HS-27A (cell line): ENCODE measurements around the gene ERAL1.
"Not testable (repeated sequence)": the region's sequence is repeated elsewhere in the genome, so short reads cannot be mapped to it uniquely, and the experiment has no call there.

Experiments
- DNase-seq: peaks from one replicate; pipeline ENCODE4 v3.0.0-alpha.2; 2012; ENCODE audit warnings: low read depth, missing footprints

The ERAL1 gene

DNA sequence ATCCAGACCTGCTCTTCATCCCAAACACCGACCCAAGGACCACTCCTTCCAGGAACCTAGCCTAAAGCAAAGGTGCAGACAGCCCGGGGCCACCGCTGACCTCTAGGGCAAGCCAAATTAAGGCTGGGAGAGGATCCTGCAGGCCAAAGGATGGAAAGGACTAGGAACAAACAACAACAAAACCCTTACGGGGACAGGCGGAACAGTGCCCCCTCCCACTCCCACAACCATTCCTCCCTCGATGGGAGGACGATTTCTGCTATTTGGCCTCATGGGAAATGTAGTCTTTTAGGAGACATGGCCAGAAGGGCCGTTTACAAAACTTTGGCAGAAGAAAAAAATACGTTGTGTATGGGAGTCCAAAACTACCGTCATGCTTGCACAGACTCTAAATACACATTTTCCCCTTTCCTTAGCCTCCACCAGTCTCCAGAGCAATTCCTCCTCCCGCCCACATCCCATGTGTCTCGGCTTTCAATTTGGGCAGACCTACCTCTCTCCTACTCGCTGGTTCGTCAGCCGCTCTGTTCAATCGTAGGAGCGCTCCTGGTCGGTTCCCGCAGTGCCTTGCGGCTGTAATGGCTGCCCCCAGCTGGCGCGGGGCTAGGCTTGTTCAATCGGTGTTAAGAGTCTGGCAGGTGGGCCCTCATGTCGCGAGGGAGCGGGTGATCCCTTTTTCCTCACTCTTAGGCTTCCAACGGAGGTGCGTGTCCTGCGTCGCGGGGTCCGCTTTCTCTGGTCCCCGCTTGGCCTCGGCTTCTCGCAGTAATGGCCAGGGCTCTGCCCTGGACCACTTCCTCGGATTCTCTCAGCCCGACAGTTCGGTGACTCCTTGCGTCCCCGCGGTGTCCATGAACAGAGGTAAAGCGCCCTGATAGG lies at the start of gene ERAL1:
TSS of gene ERAL1 (plus strand) at position 560 of the 879 bp plus-strand sequence. CDS start at position 579, 19 bp downstream.
- peak; percentile 43 for DNase-seq

- DNase-seq, result no peak
Observed at GRCh38 chr17:28807925-28808634, 46.7 kb upstream of the ERAL1 start.

DNA sequence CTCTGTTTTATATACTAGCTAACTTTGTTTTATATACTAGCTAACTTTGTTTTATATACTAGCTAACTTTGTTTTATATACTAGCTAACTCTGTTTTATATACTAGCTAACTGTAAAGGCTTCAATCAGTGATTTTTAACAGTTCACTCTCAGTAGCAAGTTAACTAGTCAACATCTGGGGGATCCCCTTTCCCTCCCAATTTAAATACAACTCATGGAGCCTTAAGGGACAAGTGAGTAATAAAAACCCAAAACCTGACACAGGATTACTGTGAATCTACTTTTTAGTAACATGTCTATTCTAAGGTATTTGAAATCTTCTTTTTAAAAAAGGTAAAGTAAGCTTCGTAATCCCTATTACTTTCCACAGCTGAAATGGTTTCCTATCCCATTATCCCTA lies 44.4 kb upstream of the ERAL1 start:
- DNase-seq, result no peak

DNA sequence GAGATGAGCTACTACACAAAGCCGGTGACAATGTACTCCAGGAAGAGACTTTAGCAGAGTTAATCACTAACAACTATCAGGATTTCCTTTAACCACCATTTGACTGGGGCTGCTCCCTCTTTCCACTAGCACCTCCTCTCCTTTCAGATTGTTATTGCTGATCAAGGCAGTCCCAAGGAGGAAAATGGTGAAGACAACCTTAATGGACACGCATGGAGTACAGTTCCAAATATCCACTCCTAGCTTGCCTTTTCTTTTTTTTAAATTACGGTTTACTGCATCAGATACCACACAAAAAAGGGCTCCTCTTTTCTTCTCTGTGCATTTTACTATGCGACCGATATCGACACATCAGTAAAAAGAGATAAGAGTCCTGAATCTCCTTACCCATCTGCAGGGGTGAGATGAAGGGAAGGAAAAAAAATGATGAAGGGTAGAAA lies 43.1 kb upstream of the ERAL1 start:
- DNase-seq, result no peak

DNA sequence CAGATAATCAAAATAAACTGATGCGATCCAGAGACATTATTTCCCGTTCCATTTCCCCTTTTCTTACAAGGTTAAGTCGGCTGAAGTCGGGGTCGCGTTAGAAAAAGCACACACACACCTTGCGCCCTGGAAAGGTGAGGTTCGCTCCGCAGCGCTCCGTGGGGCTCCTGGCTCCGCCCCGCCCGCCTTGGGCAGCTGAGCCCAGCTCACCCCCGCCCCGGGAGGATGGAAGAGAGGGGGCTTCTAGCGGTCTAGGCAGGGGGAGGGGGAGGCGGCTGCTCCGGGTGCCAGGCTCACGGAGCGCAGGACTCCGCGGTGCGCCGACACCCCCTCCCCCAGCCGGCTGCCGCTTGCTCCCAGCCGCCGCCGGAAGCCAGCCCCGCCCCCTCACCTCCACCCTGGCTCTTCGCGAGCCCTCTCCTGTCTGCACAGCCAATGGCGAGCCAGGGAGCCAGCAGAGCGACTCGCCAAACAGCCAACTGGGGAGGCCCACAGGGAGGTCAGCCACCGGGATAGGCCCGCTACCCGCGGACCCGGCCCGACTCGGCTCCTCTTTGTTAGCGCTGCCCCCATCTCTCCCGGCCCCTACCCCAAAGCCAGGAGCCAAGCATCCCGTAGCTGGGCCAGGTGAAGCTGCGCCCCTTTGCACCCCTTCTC lies 42.6 kb upstream of the ERAL1 start:
- peak; percentile 68 for DNase-seq

DNA sequence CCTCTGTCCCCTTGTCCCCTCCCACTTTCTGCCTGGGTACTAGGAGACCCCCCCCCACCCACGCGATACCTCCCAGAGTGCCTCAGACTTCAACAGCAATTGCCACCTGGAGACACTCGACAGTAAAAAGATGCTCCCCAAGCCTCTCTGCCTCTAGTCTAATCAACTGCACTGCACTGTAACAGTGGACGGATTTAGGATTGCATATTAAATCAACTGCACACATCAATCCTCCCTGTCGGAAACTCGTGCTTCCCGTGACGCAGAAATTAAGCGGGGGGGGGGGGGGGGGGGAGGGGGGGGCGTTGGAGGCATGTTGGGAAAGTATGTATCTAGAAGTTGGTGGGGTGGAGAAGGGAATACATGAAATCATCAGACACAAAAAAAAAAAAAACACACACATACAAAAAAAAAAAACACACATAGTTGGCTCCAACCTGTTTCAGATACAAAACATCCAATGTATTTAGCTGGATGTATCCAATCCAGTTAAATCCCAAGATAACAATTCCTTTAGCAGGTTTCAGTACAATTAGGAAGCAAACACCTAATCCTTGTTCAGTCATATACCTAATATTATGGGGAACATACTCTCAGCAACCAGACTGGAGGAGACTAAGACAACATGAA lies 42.0 kb upstream of the ERAL1 start:
- DNase-seq, result no peak

GRCh38 chr17:28816540-28816939 lies 38.3 kb upstream of the ERAL1 start:
- DNase-seq, result no peak

DNA sequence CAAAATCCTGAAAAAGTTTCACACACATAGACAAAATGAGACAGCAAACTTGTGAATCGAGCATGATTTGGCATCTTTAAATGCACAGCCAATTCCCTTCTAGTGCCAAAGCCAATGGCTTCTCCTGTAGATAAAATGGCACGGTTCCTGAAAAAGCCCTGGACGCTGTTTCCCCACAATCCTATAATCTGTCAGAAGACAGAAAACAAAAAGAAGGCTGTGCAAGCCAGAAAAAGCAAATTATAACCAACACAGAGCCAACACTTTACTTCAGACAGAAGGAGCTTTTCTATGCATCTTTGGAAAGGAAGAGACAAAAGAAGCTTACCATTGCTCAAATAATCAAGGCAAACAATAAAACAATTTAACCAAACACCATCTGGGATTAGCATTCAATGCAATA lies 36.0 kb upstream of the ERAL1 start:
- DNase-seq, result no peak

DNA sequence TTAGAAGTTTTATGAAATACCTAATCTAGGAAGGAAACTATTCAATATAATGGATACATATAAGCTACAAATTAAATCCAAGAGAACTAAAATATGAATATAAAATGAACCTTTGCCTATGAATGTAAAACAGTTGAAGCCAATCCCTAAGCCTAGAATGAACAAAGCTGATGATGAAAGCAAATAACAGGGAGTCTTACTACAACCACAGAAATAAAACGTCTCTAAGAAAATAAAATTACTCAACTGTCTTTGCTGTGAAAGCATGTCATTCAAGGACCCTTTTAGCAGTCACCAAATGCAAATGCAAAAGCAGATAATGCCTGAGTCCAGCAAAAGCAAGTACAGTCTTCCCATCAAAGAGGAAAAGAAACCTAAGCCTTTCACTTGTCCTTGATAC lies 35.2 kb upstream of the ERAL1 start:
- DNase-seq, result no peak

DNA sequence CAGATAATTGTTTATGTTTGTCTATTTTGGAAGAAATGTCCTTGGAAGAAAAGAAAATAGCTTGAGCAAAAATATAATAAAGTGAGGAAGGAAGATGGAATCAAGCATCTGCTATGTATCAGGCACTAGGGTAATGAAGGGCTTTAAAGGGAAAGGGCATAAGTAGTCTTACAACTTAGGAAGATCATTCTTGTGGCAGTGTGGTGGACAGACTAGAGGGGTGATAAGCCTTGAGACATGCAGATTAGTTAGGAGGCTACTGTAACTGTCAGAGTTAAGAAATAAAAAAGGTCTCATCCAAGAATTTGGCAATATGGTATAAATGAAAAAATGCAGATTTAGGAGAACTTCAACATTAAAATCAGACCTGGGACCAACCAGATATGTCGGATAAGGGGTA lies 27.1 kb upstream of the ERAL1 start:
- DNase-seq, result no peak

DNA sequence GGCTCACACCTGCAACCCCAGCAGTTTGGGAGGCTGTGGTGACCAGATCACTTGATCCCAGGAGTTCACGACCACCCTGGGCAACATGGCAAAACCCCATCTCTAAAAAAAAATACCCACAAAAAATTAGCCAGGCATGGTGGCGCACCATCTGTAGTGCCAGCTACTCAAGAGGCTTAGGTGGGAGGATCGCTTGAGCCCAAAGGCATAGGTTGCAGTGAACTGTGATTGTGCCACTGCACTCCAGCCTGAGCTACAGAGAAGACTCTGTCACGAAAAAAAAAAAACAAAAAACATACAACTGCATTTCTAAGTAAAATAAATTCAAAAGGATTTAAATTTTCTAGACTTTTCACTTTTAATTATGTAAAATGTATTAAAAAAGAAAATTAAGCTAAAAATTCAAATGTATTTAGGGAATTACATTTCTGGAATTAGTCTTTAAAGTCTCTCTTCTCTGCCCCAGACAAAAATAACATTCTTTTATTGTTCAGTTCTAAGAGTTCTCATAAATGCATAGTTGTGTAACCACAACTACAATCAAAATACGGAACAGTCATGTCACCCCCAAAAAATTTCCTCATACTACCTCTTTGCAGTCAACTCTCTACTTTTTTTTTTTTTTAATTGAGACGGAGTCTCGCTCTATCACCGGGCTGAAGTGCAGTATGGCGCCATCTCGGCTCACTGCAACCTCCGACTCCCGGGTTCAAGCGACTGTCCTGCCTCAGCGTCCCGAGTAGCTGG lies 26.3 kb upstream of the ERAL1 start:
- DNase-seq, result no peak

DNA sequence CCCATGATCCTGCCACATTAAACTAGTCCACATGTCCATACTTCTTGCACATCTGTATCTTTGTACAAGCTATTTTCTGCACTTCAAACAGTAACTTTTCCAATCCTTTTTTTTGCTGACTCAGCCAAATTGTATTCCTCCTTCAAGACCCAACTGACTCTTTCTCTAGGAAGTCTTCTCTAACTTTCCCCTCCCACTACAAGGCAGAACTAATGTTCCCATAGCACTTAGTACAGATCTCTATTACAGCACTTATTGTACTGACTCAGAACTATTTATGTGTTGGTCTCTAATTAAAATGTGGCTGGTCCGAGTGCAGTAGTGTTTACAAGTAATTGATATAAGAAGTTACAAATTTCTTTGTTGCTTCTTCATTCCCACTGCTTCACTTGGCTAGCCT lies 20.4 kb upstream of the ERAL1 start:
- no peak for DNase-seq

- DNase-seq, result not testable (repeated sequence)
Observed at GRCh38 chr17:28836541-28836940, 18.3 kb upstream of the ERAL1 start.

DNA sequence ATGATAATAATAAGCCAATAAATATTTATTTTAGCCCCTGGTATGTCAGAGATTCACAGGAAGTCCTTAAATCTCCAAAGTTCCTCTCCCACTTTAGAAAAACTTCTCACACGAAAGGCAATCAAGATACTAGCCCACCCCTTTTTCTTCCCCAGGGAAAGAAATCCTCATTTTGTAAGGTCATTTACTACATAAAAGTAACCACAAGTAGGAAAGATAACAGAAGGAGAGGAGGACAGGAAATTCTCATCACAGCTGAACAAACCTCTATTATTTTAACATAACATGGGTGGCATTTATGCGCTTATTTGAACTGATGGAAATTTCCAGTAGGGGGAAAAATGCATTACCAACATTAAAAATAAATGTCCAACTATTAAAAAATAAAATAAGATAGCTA lies 15.6 kb upstream of the ERAL1 start:
- no peak for DNase-seq

DNA sequence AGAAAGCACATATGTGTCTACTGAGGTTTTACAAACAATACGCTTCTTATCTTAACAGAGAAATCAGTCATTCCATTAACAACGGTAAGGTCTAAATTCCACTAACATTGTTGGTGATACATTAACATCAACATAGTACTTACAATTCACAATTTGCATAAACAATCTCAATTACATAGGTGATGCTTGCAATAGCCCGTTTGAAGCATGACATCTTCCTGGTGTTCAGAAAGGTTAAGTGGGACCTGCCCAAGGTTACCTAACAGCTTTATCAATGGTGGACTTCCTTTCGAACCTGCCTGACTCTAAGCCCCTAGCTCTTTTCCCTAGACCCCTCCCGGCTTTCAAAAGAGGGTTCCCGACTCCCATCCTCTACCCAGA lies 12.9 kb upstream of the ERAL1 start:
- no peak for DNase-seq

DNA sequence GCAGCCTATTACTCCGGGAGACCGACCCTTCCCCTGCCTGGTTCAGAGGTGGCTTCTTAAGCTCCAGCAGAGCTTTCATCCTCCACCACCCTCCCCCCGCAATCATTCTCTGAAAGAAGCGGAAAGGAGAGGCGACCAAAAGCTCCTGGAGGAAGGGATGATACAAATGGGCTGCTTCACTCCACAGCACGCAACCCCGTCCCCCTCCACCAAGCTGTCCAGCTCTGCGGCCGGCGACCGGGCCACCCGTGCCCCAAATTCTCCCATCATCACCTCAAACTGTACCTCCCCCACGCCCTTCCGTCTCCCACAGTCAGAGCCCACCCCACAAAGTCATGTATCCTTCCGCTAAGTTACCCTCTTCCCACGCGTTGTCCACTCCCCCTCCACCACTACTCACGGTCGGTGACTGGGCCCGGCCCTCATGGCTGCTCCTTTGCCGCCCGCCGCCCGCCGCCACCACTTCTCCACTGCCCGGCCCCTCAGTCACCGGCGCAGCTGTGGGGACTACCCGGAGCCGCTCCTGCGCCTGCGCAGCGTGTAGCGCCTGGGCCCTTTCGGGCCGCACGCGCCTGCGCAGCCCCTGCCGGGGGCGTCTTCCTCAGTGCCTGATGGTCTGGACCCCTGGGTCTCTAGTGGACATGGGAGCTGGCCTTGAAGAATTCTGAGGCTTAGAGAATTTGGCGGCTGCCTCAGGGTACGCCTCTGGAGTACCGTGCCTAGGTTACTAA lies 12.4 kb upstream of the ERAL1 start, which contains the start of gene FAM222B:
TSS of gene FAM222B (minus strand) at position 509 of the 731 bp plus-strand sequence. CDS start 76,123 bp downstream, outside the sequence.
- peak; percentile 35 for DNase-seq

DNA sequence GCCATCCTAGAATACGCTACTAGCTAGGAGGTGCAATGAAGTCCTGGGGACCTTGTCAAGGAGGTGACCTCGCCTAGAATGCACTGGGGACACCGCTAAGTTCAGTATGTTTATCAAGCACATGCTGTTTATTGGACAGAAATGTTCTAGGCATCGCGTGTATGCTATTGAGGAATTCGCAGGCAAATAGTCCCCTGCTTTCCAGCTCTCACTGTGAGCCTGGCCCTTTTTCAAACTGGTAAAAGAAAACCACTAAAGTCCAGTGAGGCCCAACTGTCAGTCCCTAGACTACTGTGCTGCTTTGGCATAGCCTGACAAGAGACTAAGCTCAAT lies 11.0 kb upstream of the ERAL1 start:
- DNase-seq, result no peak

DNA sequence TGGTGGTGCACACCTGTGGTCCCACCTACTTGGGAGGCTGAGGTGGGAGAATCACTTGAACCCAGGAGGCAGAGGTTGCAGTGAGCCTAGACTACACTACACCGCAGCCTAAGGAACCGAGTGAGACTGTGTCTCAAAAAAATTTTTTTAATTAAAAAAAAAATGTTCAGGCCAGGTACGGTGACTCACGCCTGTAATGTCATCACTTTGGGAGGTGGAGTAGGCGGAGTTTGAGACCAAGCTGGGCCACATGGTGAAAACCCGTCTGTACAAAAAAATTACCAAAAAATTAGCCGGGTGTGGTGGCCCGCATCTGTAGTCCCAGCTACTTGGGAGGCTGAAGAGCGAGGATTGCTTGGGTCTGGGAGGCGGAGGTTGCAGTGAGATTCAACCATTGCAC lies 8.6 kb upstream of the ERAL1 start:
- DNase-seq, result no peak

DNA sequence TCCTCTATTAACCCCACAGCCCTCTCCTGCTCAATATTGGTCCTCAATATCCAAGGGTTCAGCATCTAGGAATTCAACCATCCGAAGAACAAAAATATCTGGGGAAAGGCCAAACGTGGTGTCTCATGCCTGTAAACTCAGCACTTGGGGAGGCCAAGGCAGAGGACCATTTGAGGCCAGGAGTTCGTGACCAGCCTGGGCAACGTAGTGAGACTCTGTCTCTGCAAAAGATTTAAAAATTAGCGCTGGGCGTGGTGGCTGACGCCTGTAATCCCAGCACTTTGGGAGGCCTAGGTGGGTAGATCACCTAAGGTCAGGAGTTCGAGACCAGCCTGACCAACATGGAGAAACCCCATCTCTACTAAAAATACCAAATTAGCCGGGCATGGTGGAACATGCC lies 8.1 kb upstream of the ERAL1 start:
- DNase-seq, result not testable (repeated sequence)

DNA sequence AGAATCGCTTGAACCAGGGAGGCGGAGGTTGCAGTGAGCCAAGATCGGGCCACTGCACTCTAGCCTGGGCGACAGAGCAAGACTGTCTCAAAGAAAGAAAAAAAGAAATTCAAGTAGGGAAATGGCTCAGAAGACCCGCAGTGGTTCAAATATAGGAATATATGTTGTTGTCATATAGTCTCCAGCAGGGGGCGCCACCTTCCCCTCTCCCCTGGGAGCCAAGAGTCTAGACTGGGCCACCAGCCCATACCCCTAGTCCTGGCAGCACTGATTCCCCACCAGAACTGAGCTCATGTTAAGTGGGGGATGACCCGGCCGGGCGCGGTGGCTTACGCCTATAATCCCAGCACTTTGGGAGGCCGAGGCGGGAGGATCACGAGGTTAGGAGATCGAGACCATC lies 6.1 kb upstream of the ERAL1 start:
- DNase-seq, result not testable (repeated sequence)

- no peak for DNase-seq
Observed at GRCh38 chr17:28849281-28849680, 5.5 kb upstream of the ERAL1 start.
